GM18951 (cell line): ENCODE measurements around the gene CORO6.

Source experiments
- POLR2A ChIP-seq: IDR thresholded peaks from 4 replicates; pipeline ENCODE4 v1.6.1; 2011; ENCODE audit warnings: mild to moderate bottlenecking; ENCODE audit not compliant: insufficient read length, insufficient read depth; ENCODE audit errors: extremely low read depth
- in situ Hi-C: fragments of 300-500 bp; cut with MboI; formaldehyde crosslinking; loops from one replicate; pipeline ENCODE4 v1.12.0; 2022; ENCODE audit warnings: low sequenced_read_pairs, mixed read lengths, inconsistent platforms; ENCODE audit not compliant: unreplicated experiment

CORO6 gene

DNA sequence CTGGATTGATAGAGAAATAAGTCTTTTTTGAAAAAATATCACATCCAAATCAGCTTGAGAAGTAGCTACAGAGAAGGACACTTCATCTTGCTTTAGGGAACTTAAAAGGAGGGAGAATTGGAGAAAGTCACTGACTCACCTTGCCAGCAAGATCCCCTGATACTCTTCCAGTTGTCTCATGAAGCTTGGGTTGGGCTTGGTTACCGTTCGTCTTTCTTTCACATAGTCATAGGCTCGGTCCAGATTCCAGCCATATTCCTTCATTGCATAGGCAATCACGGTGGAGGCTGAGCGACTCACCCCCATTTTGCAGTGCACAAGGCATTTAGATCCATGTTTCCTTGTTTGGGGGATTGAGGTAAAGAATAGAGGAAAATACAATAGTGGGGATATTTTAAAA is 25.3 kb upstream of the CORO6 start:
- in situ Hi-C loops, result loop anchor here (10.0 kb wide), 1 partner anchor 127 kb away; no protein-coding TSS in a partner anchor
- TF ChIP-seq POLR2A, result no peak

DNA sequence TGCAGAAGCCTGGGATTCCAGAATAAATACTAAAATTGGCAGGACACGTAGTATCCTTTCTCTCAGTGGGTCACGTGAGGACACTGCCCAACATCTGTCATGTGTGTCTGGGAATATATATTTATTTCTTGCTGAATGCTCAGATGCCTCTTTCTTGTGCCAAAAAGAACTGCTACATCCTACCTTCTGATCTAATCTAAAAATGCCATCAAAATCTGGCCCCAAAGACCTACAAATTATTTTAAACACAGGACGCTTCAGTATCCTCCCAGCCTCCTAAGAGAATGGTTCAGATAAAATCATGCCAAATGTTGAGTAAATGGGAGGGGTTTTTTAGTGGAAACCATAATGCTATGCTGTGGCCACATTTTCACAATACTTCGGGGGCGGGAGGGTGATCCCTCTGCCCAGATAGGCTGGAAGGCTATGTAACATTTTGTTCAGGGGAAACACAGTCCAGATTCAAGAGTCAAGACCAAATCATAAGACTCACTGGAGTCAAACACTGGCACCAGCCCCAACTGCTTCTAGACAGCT is 22.9 kb upstream of the CORO6 start:
- no peak for TF ChIP-seq POLR2A
- in situ Hi-C loops, result loop anchor here (10.0 kb wide), 1 partner anchor 129 kb away; no protein-coding TSS in a partner anchor

DNA sequence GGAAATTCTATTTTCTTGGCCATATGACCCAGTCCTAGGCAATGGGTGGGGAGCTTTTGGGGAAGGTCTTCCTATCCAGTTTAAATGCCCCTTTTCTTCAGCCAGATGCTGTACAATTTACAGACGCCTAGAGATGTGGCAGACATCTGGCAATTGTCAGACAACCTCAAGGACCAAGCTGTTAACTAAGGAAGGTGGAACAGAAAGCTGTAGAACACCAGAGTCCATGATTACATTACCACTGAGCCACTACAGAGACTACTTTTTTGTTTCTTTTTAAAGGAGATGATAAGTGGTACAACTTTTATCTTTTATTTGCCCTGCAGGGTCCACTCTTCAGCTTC is 21.1 kb upstream of the CORO6 start:
- no peak for TF ChIP-seq POLR2A
- in situ Hi-C loops, result loop anchor here (10.0 kb wide), 1 partner anchor 131 kb away; no protein-coding TSS in a partner anchor

DNA sequence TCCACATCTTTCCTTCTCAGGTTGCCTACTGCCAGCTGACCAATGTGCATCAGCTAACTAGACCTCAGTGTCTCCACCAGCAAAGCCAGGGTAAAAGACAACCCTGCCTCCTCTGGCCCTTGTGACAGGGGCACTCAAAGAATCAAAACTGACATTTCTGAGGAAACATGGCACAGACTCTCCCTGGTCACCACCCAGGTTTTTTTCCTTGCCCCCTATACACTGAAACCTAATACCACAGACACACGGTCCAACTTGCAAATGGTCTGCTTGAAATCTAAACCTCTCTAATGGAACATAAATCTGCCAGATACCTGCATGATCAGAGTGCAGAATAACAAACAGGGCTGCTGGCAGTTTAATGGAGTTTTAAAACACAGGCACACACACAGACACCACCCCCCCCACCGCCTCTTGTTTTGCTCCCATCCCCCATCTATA is 19.5 kb upstream of the CORO6 start:
- in situ Hi-C loops, result loop anchor here (10.0 kb wide), 1 partner anchor 133 kb away; no protein-coding TSS in a partner anchor
- TF ChIP-seq POLR2A, result no peak

DNA sequence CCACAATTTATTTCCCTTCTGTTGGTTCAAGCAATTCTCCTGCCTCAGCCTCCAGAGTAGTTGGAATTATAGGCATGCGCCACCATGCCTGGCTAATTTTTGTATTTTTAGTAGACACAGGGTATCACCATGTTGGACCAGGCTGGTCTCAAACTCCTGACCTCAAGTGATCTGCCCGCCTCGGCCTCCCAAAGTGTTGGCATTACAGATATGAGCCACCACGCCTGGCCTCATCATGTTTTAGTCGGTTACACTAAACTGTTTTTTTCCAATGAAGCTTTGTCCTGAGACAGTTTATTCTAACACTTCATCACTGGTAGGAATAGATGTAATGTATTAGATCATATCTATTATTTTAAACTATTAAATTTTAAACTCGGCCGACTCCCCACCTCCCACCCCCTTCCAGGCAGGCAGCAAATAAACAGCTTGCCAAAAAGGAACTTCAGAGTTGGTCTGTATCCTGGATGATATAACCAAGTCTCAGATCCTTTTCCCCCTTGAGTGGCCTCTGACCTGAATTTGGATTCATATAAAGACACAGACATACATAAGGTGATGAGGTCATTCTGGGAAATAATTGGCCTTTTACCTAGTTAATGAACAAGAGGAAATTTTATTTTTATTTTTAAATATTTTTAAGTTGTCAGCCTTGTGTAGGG is 18.4 kb upstream of the CORO6 start:
- TF ChIP-seq POLR2A, result no peak
- in situ Hi-C loops, result loop anchor here (10.0 kb wide), 1 partner anchor 134 kb away; no protein-coding TSS in a partner anchor

DNA sequence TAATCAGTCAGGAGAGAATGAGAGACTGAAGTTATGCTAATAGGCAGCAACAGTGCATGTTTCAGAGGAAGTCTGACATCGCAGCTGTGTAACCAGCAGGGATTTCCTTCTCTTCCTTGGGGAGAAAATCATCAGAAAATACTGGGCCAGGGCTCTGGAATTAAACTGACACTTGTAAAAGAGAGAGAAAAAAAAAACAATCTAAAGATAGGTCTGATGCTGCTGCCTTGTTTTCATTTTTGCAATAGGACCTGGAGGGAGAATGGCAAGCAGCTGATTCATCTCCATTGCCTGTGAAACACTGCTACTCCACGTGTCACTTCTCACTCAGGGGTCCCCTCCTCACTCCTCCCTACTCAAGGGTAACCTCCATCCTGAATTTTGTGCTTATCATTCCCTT is 17.7 kb upstream of the CORO6 start:
- in situ Hi-C loops, result loop anchor here (10.0 kb wide), 1 partner anchor 134 kb away; no protein-coding TSS in a partner anchor
- no peak for TF ChIP-seq POLR2A

DNA sequence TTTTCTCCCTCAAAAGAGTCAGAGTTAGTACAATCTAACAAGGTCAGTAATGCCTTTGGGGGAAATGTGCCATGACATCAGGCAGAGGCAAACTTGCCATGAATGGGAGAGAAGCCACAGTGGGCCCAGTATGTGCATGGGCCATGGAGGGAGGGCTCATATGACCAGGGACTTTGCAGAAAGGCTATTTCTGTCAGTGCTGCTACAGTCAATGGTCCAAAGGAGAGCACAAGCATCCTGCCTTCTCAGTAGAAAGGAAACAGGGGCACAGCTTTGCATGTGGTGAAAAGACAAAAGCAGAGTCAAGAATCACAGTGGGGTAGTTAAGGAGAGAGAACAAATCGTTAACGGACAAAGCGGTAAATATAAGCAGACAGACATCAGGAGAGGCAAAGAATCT is 11.2 kb upstream of the CORO6 start:
- in situ Hi-C loops, result loop anchor here (10.0 kb wide), 1 partner anchor 301 kb away; the partner anchor contains the start of gene SSH2

DNA sequence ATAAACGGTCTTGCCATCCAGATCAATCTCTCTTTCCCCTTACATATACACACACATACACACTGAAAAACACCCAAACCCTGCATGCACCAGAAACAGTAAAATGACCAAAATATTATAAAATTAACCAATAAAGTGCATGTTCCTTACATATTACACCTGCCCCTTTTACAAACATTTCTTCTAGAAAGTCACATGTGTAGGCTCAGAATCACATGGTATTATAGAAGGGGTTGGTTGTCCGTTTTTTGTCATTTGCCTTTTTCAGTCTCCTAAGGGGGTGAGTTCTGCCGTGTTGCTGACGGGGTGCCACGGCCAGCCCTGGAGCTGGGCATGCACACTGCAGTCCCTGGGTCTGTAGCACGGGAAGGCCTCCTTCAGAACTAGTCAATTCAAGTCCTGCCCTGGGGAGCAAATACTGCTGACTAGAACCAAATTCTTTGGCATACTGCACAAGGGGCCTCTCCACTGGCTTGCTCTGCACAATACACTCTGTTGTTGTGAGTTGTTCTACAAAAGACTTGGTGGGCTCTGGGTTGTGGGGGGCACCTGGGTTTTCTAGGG is 8.0 kb upstream of the CORO6 start:
- in situ Hi-C loops, result loop anchor here (10.0 kb wide), 1 partner anchor 304 kb away; the partner anchor contains the start of gene SSH2
- no peak for TF ChIP-seq POLR2A

More for the DNA sequence above, 11.2 kb upstream of the CORO6 start:
- no peak for TF ChIP-seq POLR2A

DNA sequence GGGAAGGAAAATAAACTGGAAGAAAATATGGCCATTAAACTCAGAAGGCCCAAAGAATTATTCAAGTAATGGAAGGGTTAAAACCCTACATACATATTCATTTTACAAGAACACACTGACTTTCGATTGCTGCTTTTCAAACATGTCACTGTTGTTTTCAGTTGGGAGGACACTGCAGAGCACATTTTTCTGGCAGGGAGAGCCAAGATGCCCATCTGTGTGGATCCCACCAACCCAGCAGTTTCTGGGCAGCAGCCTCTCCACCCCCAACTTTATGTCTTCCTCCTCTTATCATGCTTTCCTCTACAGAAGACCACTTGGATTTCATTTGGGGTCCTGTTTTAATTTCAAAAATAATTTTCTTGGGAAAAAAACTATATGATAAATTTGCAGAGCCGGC is 7.1 kb upstream of the CORO6 start:
- no peak for TF ChIP-seq POLR2A
- in situ Hi-C loops, result loop anchor here (10.0 kb wide), 1 partner anchor 305 kb away; the partner anchor contains the start of gene SSH2

DNA sequence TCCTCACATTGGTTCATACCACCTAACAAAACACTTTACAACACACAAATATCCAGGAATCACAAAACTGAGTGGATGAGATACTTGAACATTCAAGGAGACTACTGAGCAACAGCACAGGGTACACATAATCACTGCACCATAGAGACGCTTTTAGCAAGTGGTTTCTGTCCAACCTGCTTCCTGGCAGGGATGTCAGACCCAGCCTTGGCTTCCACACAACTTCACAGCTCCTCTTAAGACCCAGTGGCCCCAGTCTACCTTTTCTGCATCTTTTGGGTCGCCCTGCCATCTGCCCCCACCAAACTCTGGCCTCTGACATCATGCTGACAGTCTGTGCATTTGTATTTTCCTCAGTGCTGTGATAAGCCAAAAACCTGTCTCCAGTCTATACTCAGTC is 5.9 kb upstream of the CORO6 start:
- in situ Hi-C loops, result no loop called here

DNA sequence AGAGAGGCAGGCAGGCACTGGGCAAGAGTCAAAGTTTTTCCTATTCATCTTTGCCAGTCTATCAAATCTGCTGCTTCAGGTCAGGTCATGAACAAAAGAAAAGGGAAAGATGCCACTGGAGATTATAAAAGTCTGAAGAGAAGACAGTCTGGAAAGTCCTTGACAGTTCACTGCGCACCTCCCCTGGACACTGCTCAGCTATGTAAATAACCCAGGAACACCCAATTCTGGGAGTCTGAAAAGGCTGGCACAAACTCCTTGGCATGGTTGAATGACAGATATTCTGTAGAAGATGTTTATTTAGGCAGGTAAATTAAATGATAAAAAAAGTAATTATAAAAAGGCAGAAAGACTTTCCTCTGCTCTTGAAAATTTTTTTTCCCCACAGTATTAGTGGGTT is 5.2 kb upstream of the CORO6 start:
- in situ Hi-C loops, result no loop called here
- no peak for TF ChIP-seq POLR2A

More for the DNA sequence above, 5.9 kb upstream of the CORO6 start:
- no peak for TF ChIP-seq POLR2A

DNA sequence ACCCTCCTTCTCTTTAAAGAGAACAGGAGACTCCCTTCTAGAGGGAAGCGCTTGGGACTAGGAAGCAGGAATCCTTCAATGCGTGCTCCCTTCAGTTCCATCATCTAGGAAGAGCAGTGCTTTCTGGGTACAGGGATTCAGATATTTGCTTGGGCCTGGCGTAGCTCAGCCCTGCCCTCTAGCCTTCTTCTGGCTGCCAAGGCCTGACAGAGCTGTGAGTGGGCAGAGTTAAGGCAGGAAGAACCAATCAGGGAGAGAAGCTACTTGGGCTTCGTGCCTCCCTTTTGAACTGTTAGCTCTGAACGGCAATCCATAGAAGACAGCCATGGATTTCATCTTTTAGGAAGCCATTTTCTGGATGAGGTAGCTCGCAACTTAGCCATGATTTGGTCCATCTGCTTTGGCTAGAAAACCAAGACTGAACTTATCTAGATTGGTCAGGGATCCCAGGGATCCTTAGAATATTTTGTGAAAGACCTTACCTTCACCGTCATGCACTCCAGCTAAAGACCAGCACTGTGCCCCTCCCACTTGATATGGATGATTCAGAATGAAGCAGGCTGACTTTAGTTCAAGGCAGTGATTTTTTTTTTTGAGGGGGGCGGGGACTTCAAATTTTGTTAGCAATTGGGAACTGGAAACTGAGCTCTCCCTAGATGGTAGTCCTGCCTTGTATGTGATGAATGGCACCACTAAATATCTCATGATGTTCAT is 2.5 kb upstream of the CORO6 start:
- in situ Hi-C loops, result no loop called here
- TF ChIP-seq POLR2A, result no peak

DNA sequence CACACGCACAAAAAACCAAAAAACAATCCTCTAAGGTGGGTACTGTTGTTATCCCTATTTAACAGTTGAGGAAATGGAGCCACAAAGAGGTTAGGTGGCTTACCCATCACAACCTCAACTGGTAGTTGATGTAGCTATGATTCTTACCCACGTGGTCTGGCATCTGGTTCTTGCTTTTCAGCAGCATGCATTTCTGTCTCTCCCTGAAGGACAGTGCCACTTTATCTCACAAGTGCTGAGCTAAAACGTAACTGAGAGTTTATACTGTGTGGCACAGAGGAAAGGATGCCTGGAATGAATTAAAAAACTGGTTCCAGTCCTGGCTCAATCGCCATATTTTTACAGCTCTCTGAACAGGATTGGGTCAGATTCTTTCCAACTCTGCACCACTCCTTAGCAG is 1.9 kb upstream of the CORO6 start:
- in situ Hi-C loops, result no loop called here
- no peak for TF ChIP-seq POLR2A

DNA sequence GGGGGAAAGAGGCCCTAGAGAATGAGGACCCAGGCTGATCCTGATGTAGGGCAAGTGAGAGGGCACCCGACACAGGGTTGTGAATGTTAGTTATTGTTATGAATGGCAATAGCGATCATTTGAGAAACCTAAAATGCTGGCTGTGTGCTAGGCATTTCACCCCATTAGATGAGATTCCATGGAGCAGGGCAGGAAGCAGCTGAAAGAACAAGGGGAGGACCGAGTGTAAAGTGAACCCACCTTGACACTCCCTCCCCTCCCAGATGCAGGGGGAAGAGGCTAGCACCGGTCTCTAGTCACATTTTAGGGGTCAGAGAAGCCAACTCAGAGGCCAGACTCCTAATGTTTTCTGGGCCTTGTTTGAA is 553 bp upstream of the CORO6 start:
- in situ Hi-C loops, result no loop called here
- no peak for TF ChIP-seq POLR2A

DNA sequence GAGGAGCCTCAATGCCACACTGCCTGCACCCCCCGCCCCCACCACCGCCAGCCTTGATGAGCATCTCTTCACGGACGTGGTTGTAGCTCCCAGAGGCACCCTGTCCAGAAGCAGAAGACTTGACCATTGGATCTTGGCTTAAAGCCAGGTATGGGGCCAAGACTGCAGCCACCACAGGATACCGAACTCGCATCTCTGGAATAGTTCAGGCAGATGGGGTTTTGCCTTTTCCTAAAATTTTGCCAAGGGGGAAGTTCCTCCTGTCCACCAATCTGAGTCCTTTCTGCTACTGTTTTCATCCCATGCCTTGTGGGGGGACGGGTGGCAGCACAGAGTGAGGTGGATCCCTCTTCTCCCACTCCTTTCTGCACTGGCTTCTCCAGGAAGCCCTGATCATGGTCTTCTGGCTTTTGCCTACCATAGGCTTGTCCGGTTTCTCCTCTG is 939 bp downstream of the CORO6 start:
- no peak for TF ChIP-seq POLR2A
- in situ Hi-C loops, result no loop called here
